ENCODE data around the gene MXD3.

DNA sequence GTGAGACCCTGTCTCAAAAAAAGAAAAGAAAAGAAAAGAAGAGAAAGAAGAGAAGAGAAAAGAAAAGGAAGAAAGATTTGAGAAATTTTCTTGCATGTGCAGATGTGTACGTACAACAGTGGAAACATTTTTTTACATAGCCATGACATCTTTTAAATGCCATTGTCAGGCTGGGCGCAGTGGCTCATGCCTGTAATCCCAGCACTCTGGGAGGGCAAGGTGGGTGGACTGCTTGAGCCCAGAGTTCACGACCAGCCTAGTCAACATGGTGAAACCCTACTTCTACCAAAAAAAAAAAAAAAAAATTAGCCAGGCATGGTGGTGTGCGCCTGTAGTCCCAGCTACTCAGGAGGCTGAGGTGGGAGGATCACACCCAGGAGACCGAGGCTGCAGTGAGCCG is 33.2 kb upstream of the MXD3 start:
- TF ChIP-seq EZH2phosphoT487 (IDR thresholded peaks at IDR 0.05; ENCODE audit: unreplicated experiment) (no peak), JUNB (IDR thresholded peaks at IDR 0.05; ENCODE audit: unreplicated experiment) (no peak), EZH2 (IDR thresholded peaks at IDR 0.05; ENCODE audit: low read depth, unreplicated experiment) (no peak), POLR2AphosphoS5 (IDR thresholded peaks at IDR 0.05; ENCODE audit: low read depth) (no peak), ZNF331 (CRISPR knock-in tag; IDR thresholded peaks at IDR 0.05; ENCODE audit: low read depth) (no peak), ZNF114 (CRISPR knock-in tag; IDR thresholded peaks at IDR 0.05) (no peak), CREB1 (CRISPR knock-in tag; IDR thresholded peaks at IDR 0.05; ENCODE audit: low read depth) (no peak), NANOG (IDR thresholded peaks at IDR 0.05; ENCODE audit: borderline replicate concordance) (no peak), STAT1 (IDR thresholded peaks at IDR 0.05; ENCODE audit: unreplicated experiment) (no peak)
- TF ChIP-seq, protein P1, sequence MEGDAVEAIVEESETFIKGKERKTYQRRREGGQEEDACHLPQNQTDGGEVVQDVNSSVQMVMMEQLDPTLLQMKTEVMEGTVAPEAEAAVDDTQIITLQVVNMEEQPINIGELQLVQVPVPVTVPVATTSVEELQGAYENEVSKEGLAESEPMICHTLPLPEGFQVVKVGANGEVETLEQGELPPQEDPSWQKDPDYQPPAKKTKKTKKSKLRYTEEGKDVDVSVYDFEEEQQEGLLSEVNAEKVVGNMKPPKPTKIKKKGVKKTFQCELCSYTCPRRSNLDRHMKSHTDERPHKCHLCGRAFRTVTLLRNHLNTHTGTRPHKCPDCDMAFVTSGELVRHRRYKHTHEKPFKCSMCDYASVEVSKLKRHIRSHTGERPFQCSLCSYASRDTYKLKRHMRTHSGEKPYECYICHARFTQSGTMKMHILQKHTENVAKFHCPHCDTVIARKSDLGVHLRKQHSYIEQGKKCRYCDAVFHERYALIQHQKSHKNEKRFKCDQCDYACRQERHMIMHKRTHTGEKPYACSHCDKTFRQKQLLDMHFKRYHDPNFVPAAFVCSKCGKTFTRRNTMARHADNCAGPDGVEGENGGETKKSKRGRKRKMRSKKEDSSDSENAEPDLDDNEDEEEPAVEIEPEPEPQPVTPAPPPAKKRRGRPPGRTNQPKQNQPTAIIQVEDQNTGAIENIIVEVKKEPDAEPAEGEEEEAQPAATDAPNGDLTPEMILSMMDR (conservative IDR thresholded peaks at IDR 0.05; ENCODE audit: low read depth in 2 of 2): no peak
- TF ChIP-seq, protein P2, sequence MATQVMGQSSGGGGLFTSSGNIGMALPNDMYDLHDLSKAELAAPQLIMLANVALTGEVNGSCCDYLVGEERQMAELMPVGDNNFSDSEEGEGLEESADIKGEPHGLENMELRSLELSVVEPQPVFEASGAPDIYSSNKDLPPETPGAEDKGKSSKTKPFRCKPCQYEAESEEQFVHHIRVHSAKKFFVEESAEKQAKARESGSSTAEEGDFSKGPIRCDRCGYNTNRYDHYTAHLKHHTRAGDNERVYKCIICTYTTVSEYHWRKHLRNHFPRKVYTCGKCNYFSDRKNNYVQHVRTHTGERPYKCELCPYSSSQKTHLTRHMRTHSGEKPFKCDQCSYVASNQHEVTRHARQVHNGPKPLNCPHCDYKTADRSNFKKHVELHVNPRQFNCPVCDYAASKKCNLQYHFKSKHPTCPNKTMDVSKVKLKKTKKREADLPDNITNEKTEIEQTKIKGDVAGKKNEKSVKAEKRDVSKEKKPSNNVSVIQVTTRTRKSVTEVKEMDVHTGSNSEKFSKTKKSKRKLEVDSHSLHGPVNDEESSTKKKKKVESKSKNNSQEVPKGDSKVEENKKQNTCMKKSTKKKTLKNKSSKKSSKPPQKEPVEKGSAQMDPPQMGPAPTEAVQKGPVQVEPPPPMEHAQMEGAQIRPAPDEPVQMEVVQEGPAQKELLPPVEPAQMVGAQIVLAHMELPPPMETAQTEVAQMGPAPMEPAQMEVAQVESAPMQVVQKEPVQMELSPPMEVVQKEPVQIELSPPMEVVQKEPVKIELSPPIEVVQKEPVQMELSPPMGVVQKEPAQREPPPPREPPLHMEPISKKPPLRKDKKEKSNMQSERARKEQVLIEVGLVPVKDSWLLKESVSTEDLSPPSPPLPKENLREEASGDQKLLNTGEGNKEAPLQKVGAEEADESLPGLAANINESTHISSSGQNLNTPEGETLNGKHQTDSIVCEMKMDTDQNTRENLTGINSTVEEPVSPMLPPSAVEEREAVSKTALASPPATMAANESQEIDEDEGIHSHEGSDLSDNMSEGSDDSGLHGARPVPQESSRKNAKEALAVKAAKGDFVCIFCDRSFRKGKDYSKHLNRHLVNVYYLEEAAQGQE (IDR thresholded peaks at IDR 0.05; ENCODE audit: unreplicated experiment): no peak
- TF ChIP-seq, protein P3, sequence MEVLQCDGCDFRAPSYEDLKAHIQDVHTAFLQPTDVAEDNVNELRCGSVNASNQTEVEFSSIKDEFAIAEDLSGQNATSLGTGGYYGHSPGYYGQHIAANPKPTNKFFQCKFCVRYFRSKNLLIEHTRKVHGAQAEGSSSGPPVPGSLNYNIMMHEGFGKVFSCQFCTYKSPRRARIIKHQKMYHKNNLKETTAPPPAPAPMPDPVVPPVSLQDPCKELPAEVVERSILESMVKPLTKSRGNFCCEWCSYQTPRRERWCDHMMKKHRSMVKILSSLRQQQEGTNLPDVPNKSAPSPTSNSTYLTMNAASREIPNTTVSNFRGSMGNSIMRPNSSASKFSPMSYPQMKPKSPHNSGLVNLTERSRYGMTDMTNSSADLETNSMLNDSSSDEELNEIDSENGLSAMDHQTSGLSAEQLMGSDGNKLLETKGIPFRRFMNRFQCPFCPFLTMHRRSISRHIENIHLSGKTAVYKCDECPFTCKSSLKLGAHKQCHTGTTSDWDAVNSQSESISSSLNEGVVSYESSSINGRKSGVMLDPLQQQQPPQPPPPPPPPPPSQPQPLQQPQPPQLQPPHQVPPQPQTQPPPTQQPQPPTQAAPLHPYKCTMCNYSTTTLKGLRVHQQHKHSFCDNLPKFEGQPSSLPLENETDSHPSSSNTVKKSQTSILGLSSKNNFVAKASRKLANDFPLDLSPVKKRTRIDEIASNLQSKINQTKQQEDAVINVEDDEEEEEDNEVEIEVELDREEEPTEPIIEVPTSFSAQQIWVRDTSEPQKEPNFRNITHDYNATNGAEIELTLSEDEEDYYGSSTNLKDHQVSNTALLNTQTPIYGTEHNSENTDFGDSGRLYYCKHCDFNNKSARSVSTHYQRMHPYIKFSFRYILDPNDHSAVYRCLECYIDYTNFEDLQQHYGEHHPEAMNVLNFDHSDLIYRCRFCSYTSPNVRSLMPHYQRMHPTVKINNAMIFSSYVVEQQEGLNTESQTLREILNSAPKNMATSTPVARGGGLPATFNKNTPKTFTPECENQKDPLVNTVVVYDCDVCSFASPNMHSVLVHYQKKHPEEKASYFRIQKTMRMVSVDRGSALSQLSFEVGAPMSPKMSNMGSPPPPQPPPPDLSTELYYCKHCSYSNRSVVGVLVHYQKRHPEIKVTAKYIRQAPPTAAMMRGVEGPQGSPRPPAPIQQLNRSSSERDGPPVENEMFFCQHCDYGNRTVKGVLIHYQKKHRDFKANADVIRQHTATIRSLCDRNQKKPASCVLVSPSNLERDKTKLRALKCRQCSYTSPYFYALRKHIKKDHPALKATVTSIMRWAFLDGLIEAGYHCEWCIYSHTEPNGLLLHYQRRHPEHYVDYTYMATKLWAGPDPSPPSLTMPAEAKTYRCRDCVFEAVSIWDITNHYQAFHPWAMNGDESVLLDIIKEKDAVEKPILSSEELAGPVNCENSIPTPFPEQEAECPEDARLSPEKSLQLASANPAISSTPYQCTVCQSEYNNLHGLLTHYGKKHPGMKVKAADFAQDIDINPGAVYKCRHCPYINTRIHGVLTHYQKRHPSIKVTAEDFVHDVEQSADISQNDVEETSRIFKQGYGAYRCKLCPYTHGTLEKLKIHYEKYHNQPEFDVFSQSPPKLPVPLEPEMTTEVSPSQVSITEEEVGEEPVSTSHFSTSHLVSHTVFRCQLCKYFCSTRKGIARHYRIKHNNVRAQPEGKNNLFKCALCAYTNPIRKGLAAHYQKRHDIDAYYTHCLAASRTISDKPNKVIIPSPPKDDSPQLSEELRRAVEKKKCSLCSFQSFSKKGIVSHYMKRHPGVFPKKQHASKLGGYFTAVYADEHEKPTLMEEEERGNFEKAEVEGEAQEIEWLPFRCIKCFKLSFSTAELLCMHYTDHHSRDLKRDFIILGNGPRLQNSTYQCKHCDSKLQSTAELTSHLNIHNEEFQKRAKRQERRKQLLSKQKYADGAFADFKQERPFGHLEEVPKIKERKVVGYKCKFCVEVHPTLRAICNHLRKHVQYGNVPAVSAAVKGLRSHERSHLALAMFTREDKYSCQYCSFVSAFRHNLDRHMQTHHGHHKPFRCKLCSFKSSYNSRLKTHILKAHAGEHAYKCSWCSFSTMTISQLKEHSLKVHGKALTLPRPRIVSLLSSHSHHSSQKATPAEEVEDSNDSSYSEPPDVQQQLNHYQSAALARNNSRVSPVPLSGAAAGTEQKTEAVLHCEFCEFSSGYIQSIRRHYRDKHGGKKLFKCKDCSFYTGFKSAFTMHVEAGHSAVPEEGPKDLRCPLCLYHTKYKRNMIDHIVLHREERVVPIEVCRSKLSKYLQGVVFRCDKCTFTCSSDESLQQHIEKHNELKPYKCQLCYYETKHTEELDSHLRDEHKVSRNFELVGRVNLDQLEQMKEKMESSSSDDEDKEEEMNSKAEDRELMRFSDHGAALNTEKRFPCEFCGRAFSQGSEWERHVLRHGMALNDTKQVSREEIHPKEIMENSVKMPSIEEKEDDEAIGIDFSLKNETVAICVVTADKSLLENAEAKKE (CRISPR knock-in tag; IDR thresholded peaks at IDR 0.05): no peak
- TF ChIP-seq, protein P4, sequence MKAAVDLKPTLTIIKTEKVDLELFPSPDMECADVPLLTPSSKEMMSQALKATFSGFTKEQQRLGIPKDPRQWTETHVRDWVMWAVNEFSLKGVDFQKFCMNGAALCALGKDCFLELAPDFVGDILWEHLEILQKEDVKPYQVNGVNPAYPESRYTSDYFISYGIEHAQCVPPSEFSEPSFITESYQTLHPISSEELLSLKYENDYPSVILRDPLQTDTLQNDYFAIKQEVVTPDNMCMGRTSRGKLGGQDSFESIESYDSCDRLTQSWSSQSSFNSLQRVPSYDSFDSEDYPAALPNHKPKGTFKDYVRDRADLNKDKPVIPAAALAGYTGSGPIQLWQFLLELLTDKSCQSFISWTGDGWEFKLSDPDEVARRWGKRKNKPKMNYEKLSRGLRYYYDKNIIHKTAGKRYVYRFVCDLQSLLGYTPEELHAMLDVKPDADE (IDR thresholded peaks at IDR 0.05): no peak

Measured in GM23338 (cell line).